ENCODE data around the gene ITM2A. TPM values are rescaled to one million over a fixed set of nuclear protein-coding genes. Genes with fewer than 3 reads are reported as not detected.

ITM2A gene
- total RNA-seq, 1 donor from 2014 or later = 13.3 TPM

- H3K27me3 Mint-ChIP-seq = no peaks in the 10 kb centered on the region
- no peak overlapping the region for H3K4me3 Mint-ChIP-seq
- intact Hi-C loops (cut with micrococcal nuclease) = loop anchor here (10.0 kb wide), 1 partner anchor 1275 kb away; the partner anchor contains the start of gene TAF9B
- DNase-seq (no peak), ATAC-seq (ENCODE audit: low read depth) (no peak)
- H3K27ac Mint-ChIP-seq = no peak overlapping the region
- CTCF ChIA-PET = no interaction called here
- no peak for TF ChIP-seq CTCF (IDR thresholded peaks at IDR 0.05)
- POLR2A ChIA-PET = no interaction called here
- peaks cover 4% of the 10 kb centered on the region for H3K4me1 Mint-ChIP-seq
- no peaks in the 10 kb centered on the region for H3K36me3 Mint-ChIP-seq (ENCODE audit: low read depth)
- no peaks in the 10 kb centered on the region for H3K9me3 Mint-ChIP-seq
Observed at GRCh38 chrX:79409657-79410056, 42.5 kb upstream of the ITM2A start.

GRCh38 chrX:79408623-79409322 lies 41.6 kb upstream of the ITM2A start:
- ChIA-PET POLR2A (no interaction called here), CTCF (no interaction called here)
- Mint-ChIP-seq H3K27me3 (no peaks in the 10 kb centered on the region), H3K36me3 (ENCODE audit: low read depth) (no peaks in the 10 kb centered on the region), H3K4me3 (no peak overlapping the region), H3K9me3 (no peaks in the 10 kb centered on the region), H3K4me1 (peaks cover 4% of the 10 kb centered on the region), H3K27ac (no peak overlapping the region)
- intact Hi-C loops (cut with micrococcal nuclease) = no loop called here
- DNase-seq (no peak), ATAC-seq (ENCODE audit: low read depth) (no peak)
- no peak for TF ChIP-seq CTCF (IDR thresholded peaks at IDR 0.05)

DNA sequence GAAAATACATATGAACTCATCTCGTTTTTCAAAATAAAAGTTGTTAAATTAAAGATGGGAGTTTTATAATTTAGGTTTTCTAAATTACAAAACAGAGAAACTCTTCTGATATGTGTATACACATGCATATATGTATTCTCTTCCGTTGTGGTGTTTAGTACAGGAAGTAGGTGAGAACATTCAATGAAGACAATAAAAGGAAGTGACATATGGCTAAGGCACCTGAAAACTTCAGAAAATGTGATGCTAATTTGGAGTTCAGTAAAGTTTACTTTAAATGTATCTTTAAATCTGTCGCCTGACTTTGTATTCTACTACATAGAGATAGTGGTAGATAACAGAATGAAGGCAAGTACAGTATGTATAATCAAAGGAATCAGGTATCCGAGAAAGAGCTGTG lies 33.5 kb upstream of the ITM2A start:
- Mint-ChIP-seq H3K4me1 (no peaks in the 10 kb centered on the region), H3K4me3 (no peak overlapping the region), H3K27ac (no peak overlapping the region), H3K27me3 (no peaks in the 10 kb centered on the region), H3K9me3 (no peaks in the 10 kb centered on the region), H3K36me3 (ENCODE audit: low read depth) (no peaks in the 10 kb centered on the region)
- ChIA-PET POLR2A (no interaction called here), CTCF (no interaction called here)
- no peak for DNase-seq
- no peak for ATAC-seq (ENCODE audit: low read depth)
- intact Hi-C loops (cut with micrococcal nuclease) = no loop called here
- no peak for TF ChIP-seq CTCF (IDR thresholded peaks at IDR 0.05)

- ChIA-PET POLR2A (no interaction called here), CTCF (no interaction called here)
- H3K27ac Mint-ChIP-seq = no peak overlapping the region
- H3K9me3 Mint-ChIP-seq = no peaks in the 10 kb centered on the region
- no peak for ATAC-seq (ENCODE audit: low read depth)
- peaks cover 2% of the 10 kb centered on the region for H3K36me3 Mint-ChIP-seq (ENCODE audit: low read depth)
- intact Hi-C loops (cut with micrococcal nuclease) = no loop called here
- H3K4me1 Mint-ChIP-seq = no peaks in the 10 kb centered on the region
- DNase-seq = no peak
- H3K27me3 Mint-ChIP-seq = no peaks in the 10 kb centered on the region
- TF ChIP-seq CTCF (IDR thresholded peaks at IDR 0.05) = no peak
- H3K4me3 Mint-ChIP-seq = no peak overlapping the region
Observed at GRCh38 chrX:79375340-79375739, 8.2 kb upstream of the ITM2A start.

DNA sequence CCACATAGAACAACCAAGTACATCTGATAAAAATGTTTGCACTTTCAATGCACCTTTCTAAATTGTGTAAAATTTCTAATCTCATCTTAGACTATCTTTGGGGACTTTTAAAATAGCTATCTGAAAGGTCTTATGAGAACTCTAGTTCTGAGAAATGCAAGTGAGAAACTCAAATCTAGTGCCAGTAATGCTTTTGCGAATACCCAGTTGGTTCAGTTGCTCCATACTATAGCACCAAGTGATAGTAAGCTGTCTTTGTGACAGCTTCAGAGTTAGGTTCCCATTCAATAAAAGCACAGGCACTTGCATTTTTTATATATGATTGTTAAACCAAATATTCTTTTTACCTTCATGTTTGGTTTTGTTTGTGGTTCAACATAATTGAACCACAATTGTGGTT lies 4.5 kb upstream of the ITM2A start:
- intact Hi-C loops (cut with micrococcal nuclease) = no loop called here
- Mint-ChIP-seq H3K27me3 (no peaks in the 10 kb centered on the region), H3K36me3 (ENCODE audit: low read depth) (peaks cover 3% of the 10 kb centered on the region), H3K4me3 (no peak overlapping the region), H3K27ac (no peak overlapping the region), H3K9me3 (no peaks in the 10 kb centered on the region), H3K4me1 (peaks cover 13% of the 10 kb centered on the region)
- TF ChIP-seq CTCF (IDR thresholded peaks at IDR 0.05) = no peak
- no peak for ATAC-seq (ENCODE audit: low read depth)
- no peak for DNase-seq
- ChIA-PET CTCF (no interaction called here), POLR2A (no interaction called here)

Data from activated B cell treated with CpG ODN at 0.5 μM for 24 hours (primary cell).